ENCODE results near the gene MRPL44.

Gene MRPL44

DNA sequence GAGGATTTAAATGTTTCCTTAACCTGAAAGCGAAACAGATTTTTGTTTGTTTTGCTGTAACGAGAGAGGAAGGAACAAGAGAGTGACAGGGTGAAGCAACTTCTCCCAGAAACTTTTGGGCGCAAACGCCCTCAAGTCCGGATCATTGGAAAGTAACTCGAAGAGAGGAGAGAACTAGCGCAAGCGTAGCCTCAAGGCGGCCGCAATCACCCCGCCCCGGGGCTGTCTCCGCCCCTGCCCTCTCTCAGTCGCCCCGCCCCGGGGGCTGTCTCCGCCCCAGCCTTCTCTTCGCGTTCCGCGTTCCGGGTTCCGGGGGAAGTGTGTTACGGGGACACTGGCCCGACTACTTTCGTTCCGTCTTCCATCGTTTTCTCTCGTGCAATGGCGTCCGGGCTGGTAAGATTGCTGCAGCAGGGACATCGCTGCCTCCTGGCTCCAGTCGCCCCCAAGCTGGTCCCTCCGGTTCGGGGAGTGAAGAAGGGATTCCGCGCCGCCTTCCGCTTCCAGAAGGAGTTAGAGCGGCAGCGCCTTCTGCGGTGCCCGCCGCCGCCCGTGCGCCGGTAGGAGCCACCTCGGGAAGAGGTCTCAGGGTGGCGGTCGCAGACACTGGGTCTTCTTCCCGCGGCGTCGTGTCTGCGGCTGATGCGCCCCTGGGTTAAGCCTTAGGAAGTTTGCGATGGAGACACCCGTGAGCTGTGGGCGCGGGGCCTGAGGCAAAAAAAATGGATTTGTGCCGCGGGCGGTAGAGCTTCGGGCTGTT, at the start of gene MRPL44:
TSS of gene MRPL44 (plus strand) at position 372 of the 760 bp plus-strand sequence. CDS start at position 382, 10 bp downstream.
- DNase-seq (ENCODE audit: low read depth), result peak; percentile 95

DNA sequence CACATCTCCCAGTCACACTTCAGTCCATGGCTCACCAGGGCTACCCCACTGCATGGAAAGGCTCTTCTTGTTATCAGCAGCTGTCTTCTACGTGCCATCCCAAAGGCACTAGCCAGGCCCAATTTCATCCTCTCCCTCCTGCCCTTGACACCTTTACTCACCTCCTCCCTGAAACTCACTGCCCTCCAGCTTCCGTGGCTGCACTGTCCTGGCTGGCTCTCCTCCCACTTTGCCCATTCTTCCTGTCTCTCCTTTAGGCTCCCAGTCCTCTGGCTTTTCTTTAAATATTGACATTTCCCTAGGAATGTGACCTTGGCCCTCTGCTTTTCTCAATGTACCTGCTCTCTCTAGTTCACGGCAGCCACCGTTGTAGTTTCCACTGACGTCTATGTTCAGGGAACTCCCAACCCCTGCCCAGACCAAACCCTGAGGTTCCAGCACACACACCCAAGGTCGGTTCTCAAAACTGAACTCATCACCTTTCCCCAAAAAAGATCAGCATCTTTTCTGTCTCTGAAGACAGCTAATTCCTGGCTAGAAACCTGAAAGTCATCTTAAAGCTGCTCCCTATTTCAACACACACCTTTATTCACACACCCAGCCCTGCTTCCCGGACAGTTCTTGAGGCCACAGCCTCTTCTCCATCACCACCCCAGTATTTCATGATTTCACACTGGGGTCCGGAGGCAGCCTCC, 48.8 kb upstream of the MRPL44 start:
- no peak for DNase-seq (ENCODE audit: low read depth)

DNA sequence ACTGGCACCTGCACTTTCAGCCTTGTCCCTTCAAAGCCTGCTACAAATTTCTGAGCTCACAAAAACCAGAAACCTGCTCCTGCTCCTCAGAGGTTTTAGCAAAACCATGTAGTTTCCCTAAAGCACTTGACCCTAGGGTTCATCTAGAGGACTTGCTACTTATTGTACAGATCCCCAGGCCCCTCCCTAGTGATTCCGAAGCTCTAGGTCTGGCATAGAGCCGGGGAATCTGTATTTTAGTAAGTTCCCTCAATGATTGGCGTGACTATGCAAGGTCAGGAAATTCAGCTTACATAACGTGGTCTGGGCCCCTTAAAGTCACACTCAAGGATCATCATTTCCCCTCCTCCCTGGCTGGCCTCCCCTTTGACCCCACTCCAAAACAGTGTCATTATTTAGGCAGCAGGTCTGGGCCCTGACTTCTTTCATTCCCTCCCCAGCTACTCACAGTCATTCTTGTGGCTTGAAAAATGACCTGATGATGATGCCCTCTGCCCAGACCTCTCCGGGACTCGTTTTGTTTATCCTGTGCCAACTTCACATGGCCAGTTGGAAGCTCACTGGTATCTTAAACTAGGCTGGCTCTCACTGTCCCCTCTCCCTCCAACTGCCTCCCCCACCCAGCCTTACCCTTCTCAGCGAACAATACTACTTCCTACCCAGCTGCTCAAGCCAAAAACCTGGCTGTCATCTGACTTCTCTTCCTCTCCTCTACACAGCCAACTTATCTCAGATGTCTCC, 48.1 kb upstream of the MRPL44 start:
- DNase-seq (ENCODE audit: low read depth), result no peak

DNA sequence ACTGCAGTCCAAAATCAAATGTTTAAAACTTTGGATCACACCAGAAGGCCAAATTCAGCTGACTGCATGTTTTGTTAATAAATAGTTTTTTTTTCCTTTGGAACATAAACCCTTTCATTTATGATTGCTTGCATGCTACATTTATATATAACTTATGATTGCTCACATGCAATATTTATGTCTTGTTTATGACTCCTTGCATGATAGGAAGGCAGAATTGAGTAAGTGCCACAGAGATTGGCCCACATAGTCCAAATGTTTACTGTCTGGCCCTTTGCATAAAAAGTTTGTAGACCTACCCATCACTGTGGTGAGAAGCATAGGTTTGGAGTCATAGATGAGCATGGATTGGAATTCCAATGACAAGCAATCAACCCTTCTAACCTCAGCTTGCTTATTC, 42.9 kb upstream of the MRPL44 start:
- DNase-seq (ENCODE audit: low read depth), result no peak

DNA sequence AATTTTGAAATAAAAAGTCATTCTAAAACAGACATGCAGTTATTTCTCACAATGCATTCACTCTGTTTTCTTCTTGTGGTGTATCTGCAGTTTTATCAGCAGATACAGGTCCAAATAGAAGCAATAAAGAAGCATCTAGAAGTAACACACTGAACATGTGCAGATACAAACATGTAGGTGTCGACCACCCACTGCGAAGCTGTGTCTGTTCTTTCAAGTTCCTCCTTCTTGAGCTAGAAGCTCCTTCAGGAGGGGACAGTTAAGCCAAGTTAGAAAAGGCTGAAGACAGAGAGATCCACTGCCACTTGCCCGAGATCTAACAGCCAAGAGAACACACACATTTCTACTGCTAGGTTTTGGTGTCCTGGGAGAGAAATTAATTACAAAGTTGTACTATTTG, 42.2 kb upstream of the MRPL44 start:
- no peak for DNase-seq (ENCODE audit: low read depth)

DNA sequence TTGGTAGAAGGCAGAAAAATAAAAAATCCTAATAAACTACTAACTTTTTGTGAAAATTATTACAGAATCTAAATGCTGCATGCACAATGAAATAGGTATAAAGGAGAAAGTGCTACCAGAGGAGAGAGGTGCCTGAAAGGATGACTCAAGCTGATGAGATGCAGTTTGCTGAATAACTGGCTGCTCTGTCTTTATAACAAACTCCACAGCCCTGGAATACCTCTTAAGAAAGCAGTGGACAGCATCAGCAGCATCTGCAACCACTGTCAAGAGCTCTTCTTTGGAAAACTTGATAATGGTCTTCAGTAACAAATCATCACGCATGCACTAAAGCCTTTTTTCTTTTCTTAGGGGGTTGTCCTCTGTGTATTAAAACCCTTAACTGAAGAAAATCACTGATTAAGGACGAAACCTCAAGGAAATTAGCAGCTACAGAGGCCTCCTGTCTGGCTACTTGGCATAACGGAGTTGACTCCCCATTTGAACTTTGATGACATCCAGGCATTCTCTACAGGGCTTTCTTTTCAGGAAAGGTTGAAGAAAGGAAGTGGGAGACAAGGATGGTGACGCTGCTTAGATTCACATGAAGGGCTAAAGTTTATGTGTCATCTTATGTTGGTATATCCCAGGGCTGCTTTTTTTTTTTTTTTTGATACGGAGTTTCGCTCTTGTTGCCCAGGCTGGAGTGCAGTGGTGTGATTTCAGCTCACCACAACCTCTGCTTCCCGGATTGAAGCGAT, 40.9 kb upstream of the MRPL44 start:
- DNase-seq (ENCODE audit: low read depth), result no peak

DNA sequence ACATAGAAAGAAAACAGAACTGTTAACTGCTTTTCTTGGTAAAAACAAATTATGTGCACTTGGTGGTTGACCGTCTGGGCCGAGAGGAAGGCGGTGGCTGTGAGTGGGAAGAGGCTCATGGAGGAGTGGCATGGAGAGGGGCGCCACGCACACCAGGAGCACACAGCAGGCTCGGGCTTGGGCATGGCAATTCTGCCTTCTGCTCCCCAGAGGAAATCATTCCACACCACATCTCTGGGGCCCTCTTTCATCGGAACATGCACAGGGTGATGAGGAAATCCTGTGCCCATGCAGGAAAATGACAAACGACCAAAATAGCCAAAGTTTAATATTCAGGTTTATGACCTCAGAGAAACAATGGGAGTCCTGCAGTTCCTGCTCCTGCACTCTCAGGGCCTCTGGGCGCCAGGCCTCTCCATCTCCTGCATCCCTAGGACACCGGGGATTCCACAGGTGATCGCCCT, 38.6 kb upstream of the MRPL44 start:
- DNase-seq (ENCODE audit: low read depth), result no peak

DNA sequence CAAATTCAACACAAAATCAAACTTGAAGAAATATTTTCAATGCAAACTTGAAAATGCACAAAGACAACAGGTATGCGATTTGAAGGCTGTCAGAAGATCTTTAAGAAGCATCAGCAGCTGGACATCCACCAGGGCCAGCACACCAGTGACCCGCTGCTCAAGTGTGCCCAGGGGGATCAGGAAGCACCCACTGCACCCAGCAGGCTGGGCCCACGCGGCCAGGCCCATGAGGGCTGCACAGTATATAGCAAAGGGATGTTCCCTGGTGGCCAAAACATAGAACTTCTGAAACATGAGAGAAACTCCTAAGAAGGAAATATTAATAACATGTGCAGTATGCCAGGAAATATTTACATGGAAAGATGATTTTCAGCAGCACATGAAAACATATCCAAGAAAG, 37.2 kb upstream of the MRPL44 start:
- DNase-seq (ENCODE audit: low read depth), result no peak

DNA sequence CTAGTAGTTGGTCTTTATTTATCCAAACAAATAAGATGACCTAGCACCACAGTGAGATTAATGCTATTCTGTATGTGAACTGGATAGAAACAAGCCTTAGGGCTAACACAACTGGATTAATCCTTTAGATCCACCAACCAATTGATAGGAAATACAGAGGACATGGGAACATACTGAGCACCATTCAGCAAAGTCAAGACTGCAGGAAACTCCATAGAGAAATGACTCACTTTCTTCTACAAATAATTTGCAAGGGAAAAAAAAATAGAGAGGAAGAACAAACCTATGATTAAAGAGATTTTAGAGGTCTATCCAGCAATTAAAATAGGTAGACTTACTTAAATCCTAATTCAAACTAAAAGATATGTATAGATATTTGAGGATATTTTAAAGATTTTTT, 36.1 kb upstream of the MRPL44 start:
- DNase-seq (ENCODE audit: low read depth), result no peak

DNA sequence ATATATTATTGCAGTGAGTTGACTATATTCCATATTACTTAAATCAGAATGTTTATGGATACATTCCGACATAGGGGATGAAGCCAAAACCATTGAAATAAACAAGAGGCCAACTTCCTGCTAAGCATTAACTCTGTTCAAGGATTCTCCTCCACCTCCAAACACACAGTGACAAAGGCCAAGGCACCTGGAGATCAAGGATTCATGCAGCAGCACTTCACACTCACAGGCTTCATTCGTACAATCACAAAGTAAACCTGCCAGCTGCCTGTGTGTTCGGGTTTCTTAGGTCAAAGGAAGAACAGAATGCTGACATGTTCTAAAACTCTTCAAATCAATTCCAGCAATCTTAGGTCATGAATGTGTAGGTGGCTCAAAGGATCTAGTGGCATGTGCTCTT, 35.0 kb upstream of the MRPL44 start:
- DNase-seq (ENCODE audit: low read depth), result no peak

DNA sequence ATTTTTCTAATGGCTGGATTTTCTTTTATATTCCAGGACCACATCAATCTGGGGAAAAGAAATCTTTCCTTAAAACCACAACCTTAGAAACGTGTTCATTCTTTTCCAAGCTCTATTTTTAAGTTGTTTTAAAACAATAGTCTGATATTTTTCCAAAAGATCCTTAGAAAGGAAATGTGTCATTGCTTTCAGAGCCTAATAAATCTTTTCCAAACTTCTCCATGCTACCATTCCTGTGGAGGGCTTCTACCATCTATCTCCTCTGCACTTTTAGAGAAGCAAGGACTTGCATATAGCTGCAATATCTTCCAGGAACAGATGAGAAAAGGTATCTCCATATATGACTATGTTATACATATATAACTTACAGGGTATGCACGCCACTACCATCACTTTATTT, 33.3 kb upstream of the MRPL44 start:
- DNase-seq (ENCODE audit: low read depth), result no peak

DNA sequence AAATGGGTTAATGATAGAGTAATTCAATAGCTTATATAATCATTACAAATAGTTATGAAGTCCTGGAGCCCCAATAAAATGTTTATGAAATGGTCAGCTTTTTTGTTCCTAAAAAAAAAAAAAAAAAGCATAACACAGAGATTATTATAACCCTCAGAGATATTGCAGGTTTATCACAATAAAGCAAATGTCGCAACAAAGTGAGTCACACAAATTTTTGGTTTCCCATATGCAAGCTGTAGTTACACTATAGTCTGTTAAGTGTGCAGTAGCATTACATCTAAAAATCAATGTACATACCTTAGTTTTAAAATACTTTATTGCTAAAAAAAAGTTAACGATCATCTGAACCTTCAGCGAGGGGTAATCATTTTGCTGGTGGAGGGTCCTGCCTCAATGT, 32.2 kb upstream of the MRPL44 start:
- DNase-seq (ENCODE audit: low read depth), result no peak

DNA sequence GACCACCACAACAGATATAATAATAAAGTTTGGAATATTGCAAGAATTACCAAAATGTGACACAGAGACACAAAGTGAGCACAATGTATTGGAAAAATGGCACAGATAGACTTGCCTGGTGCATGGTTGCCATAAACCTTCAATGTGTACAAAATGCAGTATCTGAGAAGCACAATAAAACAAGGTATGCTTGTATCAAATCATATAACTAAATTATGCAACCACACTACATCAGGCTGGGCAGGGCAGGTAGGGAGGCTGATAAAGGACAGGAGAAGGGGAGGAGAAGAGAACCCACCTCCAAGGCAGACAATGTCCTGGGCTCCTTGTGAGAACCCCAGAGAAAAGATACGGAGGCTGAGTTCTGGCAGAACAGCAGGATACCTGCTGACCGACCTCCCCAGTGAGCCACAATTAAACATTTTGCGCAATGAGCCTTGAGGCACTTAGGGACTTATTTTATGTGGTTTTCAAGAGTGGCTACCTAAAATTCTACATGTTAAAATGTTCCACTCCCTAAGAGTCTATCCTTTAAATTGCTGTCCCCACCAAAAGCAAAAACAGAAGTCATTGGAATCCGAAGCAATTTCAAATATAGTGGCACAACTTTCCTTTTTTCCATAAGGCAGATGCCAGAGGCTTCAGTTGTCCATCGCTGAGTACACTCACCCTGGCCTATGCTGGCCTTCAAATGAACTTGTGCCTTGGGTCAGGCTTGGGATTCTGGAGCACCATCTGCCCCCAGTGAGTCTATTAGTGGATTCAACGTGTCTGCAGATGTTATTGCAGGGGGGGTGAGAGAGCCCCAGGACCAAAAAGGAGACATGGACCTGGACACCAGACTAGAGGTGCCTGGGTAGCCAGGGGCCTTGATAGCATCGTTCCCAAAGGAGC, 28.9 kb upstream of the MRPL44 start:
- no peak for DNase-seq (ENCODE audit: low read depth)

DNA sequence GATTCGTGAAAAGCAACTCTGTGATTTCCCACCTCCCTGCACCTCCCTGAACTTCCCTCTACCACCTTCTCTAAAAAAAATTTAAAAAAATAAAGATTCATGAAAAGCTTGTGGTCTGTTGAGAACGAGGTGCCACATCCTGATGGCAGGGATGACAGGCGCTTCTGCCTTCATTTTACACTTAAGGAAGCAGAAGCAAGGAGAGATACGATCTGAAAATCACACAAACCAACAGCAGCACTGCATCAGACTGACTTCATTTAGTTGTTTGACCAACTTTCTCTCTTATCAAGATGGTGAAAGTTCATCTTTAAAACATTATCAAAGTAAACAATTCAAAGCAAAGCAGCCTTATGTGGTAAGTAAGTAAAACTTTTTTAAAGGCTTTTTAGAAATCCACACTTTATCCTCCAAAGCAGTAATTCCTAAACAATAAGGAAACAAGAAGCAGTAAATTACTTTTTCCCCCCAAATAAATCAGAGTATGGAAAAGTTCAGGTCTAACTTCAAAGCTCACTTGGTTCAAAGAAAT, 27.6 kb upstream of the MRPL44 start:
- DNase-seq (ENCODE audit: low read depth), result no peak

DNA sequence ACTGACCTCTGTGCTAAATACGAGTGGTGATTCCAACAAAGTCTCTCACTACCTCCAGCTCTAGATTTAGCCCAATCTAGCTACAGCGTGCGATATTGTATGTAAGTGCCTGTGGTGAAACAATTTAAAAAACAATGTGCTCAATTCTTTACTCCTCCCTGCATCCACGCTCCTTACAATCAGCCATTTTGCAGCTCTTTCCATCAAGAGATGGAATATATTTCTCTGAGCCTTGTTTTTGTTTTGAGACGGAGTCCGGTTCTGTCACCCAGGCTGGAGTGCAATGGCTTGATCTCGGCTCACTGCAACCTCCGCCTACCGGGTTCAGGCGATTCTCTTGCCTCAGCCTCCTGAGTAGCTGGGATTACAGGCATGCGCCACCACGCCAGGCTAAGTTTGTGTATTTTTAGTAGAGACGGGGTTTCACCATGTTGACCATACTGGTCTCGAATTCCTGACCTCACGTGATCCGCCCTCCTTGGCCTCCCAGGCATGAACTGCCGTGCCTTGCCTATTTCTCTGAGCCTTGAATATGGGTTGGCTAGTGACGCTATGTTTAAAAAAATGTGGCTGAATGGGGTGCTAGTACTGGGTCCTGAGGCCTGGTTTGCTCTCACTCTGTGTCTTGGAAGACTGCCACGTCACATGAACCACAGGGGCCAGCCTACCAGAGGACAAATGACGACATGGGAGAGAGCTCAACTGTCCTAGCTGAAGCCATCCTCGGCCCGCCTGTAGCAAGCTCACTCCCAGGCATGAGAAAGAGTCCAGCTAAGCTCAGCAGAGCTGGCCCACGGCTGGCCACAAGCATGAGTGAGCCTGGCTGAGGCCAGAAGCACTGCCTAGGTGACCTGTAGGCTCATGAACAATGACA, 26.9 kb upstream of the MRPL44 start:
- no peak for DNase-seq (ENCODE audit: low read depth)

DNA sequence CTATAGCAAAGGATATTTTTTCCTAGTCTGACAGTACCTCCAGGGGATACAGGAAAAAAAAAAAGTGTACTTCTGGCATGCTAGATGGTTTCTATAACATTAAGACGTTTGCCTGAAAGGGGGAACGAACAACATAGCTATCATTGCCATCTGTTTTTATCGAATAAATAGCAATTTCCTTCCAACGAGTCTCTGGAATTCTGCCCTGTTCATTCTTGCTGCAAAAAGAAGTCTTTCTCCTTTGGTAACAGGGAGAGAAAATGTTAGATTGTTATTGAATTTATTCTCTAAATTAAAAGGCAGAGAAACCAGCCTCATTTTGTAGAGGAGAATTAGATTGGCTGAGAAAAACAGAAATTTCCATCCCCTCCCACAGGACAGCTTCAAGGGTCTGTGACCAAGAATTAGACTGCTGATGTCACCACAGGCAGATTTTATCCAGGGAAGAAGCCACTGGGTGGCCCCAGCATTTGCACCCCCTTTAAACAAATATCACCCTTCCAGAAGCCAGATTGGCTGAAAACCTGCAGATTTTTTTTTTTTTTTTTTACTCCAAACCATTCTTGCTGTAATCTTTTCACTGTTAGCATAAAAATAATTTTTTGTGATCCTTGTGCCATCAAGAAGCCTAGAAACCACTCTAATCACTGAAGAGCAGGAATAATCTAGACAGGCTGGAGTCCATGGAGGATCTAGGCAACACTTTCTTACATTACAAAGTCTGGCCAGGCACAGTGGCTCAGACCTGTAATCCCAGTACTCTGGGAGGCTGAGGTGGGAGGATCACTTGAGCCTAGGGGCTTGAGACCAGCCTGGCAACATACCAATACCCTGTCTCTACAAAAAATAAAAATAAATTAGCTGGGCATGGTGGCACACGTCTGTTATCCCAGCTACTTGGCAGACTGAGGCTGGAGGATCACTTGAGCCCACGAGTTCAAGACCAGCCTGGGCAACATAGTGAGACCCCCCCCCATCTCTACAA, 24.2 kb upstream of the MRPL44 start:
- no peak for DNase-seq (ENCODE audit: low read depth)

DNA sequence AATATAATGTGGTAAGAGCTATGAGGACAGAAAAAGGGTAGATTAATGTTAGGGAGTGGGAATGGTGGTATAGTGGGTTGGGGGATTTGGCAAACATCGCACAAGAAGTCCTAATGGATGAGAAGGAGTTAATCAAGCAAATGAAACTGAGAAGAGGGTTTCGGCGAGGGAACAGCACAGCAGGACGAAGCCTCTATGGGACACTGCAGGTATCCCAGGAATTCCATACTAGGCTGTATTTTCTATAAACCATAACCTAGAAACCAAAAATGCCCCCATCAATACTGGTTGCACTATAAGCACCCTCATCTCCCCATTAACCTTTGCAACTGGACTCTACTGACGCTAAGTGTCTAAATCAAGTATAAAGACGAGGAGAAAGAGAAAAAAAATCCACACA, 22.4 kb upstream of the MRPL44 start:
- DNase-seq (ENCODE audit: low read depth), result no peak

DNA sequence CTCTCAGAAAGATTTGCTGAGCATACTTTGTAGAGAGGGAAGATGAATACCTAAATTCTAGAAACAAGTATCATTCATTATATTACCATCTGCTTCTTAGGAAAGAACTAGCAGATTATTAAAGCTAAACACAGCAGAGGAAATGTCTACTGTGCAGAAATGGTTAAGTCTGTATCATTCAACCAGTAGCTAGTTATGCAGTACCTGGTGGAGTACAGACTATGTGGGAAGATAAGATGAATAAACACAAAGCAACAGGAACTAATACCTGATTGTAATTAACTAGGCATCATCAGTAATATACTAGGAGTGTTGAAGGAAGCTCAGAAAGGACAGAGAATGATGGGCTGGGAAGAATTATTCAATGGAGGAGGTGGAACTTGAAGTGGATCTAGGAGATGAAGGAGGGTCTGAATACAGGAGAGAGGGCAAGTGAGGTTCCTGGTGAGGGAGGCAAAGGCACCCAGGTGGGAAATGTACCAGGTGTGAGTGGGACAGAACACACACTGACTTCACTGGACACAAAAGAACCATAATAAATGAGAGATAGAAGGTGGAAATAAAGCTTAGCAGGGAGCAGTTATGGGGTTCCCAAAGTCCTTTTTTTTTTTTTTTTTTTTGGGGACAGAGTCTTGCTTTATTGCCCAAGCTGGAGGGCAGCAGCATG, 21.7 kb upstream of the MRPL44 start:
- DNase-seq (ENCODE audit: low read depth), result no peak

Data from activated T-helper 1 cell treated with Interleukin-2 at 50 U/mL for 16 hours (primary cell).